PFSK-1 (cell line): ENCODE results near the gene HERC6.

Source experiments
- POLR2AphosphoS5 ChIP-seq: IDR thresholded peaks from 2 replicates; pipeline ENCODE4 v1.6.1; 2012; ENCODE audit warnings: low read depth, mild to moderate bottlenecking, control low read depth, low read length, moderate library complexity
- REST ChIP-seq, 2 experiments: IDR thresholded peaks; 2 replicates each; pipeline versions ENCODE4 v1.6.1 to v1.8.0; 2011 to 2012; ENCODE audit warnings: low read depth in 2 of 2, low read length in 2 of 2, control low read depth in 1 of 2, inconsistent platforms in 1 of 2, mild to moderate bottlenecking in 1 of 2, moderate library complexity in 1 of 2; ENCODE audit not compliant: insufficient read depth in 1 of 2
- SIN3A ChIP-seq: IDR thresholded peaks from 2 replicates; pipeline ENCODE4 v1.6.1; 2012; ENCODE audit warnings: mild to moderate bottlenecking, low read length, moderate library complexity, borderline replicate concordance; ENCODE audit not compliant: insufficient read depth
- TAF1 ChIP-seq: IDR thresholded peaks from 2 replicates; pipeline ENCODE4 v1.6.1; 2012; ENCODE audit warnings: low read length, control low read depth, borderline replicate concordance; ENCODE audit not compliant: insufficient read depth

DNA sequence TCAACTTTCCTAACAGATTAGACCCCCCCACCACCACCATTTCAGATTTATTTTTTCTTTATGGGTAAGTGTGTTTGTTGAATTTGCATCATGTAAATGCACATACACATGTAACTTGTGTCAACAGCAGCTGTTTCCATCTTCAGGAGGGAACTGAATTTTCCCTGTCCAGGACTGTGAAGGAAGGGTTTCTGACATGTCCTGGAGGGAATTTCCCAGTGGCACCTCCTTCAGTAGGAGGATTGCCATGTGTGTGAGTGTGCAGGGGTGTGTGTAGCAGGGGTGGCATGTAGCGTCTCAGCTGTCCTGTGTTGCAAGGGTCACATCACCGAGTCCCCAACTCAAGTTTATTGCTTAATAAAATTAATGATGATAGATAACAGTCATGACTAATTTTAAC lies 19.7 kb downstream of the HERC6 start:
- TF ChIP-seq TAF1 (no peak), POLR2AphosphoS5 (no peak), REST (IDR thresholded peaks at IDR 0.05; ENCODE audit: insufficient read depth in 1 of 2, low read depth in 2 of 2, low read length in 2 of 2) (no peak), SIN3A (no peak)
